ENCODE results near the gene GSTA4.
A peak's percentile ranks its signal among the peaks of the same experiment; 100 is the strongest.

The GSTA4 gene

GRCh38 chr6:52995089-52995912, at the start of gene GSTA4:
TSS of gene GSTA4 (minus strand) at chr6:52995284. CDS start at chr6:52994243, 1,041 bp downstream.
- DNase-seq (ENCODE audit: low spot score): peak; percentile 99

GRCh38 chr6:53044572-53044971, 49.5 kb upstream of the GSTA4 start:
- DNase-seq (ENCODE audit: low spot score): no peak

- no peak for DNase-seq (ENCODE audit: low spot score)
Observed at GRCh38 chr6:53044071-53044470, 49.0 kb upstream of the GSTA4 start.

GRCh38 chr6:53043581-53043980, 48.5 kb upstream of the GSTA4 start:
- no peak for DNase-seq (ENCODE audit: low spot score)

- DNase-seq (ENCODE audit: low spot score): no peak
Observed at GRCh38 chr6:53042112-53042511, 47.0 kb upstream of the GSTA4 start.

GRCh38 chr6:53041356-53041755, 46.3 kb upstream of the GSTA4 start:
- no peak for DNase-seq (ENCODE audit: low spot score)

GRCh38 chr6:53038596-53038995, 43.5 kb upstream of the GSTA4 start:
- no peak for DNase-seq (ENCODE audit: low spot score)

GRCh38 chr6:53038141-53038540, 43.1 kb upstream of the GSTA4 start:
- DNase-seq (ENCODE audit: low spot score): no peak

- DNase-seq (ENCODE audit: low spot score): no peak
Observed at GRCh38 chr6:53035549-53036213, 40.6 kb upstream of the GSTA4 start.

- DNase-seq (ENCODE audit: low spot score): no peak
Observed at GRCh38 chr6:53033764-53034163, 38.7 kb upstream of the GSTA4 start.

GRCh38 chr6:53032849-53033248, 37.8 kb upstream of the GSTA4 start:
- peak; percentile 79 for DNase-seq (ENCODE audit: low spot score)

GRCh38 chr6:53031281-53031680, 36.2 kb upstream of the GSTA4 start:
- peak; percentile 45 for DNase-seq (ENCODE audit: low spot score)

GRCh38 chr6:53029761-53030160, 34.7 kb upstream of the GSTA4 start:
- no peak for DNase-seq (ENCODE audit: low spot score)

- no peak for DNase-seq (ENCODE audit: low spot score)
Observed at GRCh38 chr6:53029257-53029656, 34.2 kb upstream of the GSTA4 start.

- DNase-seq (ENCODE audit: low spot score): no peak
Observed at GRCh38 chr6:53028467-53028866, 33.4 kb upstream of the GSTA4 start.

- DNase-seq (ENCODE audit: low spot score): no peak
Observed at GRCh38 chr6:53027131-53027718, 32.1 kb upstream of the GSTA4 start.

GRCh38 chr6:53026526-53026925, 31.4 kb upstream of the GSTA4 start:
- DNase-seq (ENCODE audit: low spot score): no peak

- DNase-seq (ENCODE audit: low spot score): peak; percentile 88
Observed at GRCh38 chr6:53023323-53023722, 28.2 kb upstream of the GSTA4 start.

- DNase-seq (ENCODE audit: low spot score): no peak
Observed at GRCh38 chr6:53020005-53020744, 25.1 kb upstream of the GSTA4 start.

GRCh38 chr6:53018446-53018845, 23.4 kb upstream of the GSTA4 start:
- peak; percentile 40 for DNase-seq (ENCODE audit: low spot score)

GRCh38 chr6:53015486-53015885, 20.4 kb upstream of the GSTA4 start:
- no peak for DNase-seq (ENCODE audit: low spot score)

GRCh38 chr6:53014744-53015143, 19.7 kb upstream of the GSTA4 start:
- no peak for DNase-seq (ENCODE audit: low spot score)
